ENCODE results near the gene TMED8.

TMED8 gene

GRCh38 chr14:77375973-77376770, 722 bp downstream of the TMED8 start:
- Histone ChIP-seq H3K9ac (peak overlapping the region; percentile 73), H3K27me3 (ENCODE audit: insufficient read depth, low read depth) (no peaks in the 10 kb centered on the region), H3K4me3 (IDR thresholded peaks at IDR 0.05; ENCODE audit: insufficient read depth, low read depth, low read length) (no peak overlapping the region), H3K4me1 (ENCODE audit: low read depth, poor library complexity, severe bottlenecking) (peaks cover 12% of the 10 kb centered on the region), H3K27ac (peak overlapping the region; percentile 58), H3K79me2 (ENCODE audit: insufficient read depth, low read depth) (no peaks in the 10 kb centered on the region), H3K36me3 (ENCODE audit: insufficient read depth) (no peaks in the 10 kb centered on the region), H4K20me1 (ENCODE audit: insufficient read depth) (no peaks in the 10 kb centered on the region), H3K4me2 (peak overlapping the region; percentile 66), H2AFZ (ENCODE audit: low read depth) (peak overlapping the region; percentile 94)
- TF ChIP-seq, protein P1, sequence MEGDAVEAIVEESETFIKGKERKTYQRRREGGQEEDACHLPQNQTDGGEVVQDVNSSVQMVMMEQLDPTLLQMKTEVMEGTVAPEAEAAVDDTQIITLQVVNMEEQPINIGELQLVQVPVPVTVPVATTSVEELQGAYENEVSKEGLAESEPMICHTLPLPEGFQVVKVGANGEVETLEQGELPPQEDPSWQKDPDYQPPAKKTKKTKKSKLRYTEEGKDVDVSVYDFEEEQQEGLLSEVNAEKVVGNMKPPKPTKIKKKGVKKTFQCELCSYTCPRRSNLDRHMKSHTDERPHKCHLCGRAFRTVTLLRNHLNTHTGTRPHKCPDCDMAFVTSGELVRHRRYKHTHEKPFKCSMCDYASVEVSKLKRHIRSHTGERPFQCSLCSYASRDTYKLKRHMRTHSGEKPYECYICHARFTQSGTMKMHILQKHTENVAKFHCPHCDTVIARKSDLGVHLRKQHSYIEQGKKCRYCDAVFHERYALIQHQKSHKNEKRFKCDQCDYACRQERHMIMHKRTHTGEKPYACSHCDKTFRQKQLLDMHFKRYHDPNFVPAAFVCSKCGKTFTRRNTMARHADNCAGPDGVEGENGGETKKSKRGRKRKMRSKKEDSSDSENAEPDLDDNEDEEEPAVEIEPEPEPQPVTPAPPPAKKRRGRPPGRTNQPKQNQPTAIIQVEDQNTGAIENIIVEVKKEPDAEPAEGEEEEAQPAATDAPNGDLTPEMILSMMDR (conservative IDR thresholded peaks at IDR 0.05; ENCODE audit: low read depth, low read length): no peak

DNA sequence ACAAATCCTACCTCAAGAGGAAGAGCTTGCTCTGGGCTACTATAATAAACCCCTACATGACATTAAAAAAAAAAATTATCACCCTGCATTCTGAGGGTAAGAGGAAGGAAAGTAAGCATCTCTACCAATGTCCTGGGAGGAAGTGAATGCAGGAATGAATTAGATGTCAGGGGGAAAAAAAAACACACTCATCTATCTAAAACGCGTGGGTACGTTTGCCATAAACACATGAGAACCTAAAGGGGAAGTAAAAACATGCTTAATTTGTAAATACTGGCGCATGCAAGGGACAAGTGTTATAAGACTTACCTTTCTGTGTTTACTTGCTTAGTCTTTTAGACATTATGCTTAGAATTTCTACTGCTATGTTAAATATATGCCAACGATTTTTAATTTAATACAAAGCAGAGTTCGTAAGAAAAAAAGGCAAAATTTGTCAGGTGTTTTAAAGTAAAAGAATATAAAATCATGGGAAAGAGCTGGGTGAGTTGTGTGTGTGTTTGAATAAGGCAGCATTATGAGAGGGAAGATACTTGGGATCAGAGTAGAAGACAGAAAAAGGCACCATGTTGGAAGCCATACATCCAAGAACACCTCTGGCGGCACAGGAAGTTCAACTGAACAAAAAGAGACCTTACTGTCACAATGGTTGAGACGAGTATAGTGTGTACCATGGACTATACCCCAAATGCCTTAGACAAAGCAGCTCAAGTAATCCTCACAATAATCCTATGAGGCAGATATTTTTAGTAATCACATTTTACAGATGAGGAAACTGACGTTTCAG, 1.5 kb downstream of the TMED8 start:
- no peaks in the 10 kb centered on the region for H3K79me2 ChIP-seq (ENCODE audit: insufficient read depth, low read depth)
- H4K20me1 ChIP-seq (ENCODE audit: insufficient read depth): no peaks in the 10 kb centered on the region
- no peak overlapping the region for H3K27ac ChIP-seq
- peaks cover 12% of the 10 kb centered on the region for H3K4me1 ChIP-seq (ENCODE audit: low read depth, poor library complexity, severe bottlenecking)
- no peak overlapping the region for H2AFZ ChIP-seq (ENCODE audit: low read depth)
- peak overlapping the region; percentile 73; the same call in 1 of the 2 replicates for H3K9ac ChIP-seq
- H3K4me2 ChIP-seq: peak overlapping the region; percentile 66
- H3K27me3 ChIP-seq (ENCODE audit: insufficient read depth, low read depth): no peaks in the 10 kb centered on the region
- TF ChIP-seq, protein P1 (conservative IDR thresholded peaks at IDR 0.05; ENCODE audit: low read depth, low read length): no peak
- H3K4me3 ChIP-seq (IDR thresholded peaks at IDR 0.05; ENCODE audit: insufficient read depth, low read depth, low read length): no peak overlapping the region
- H3K36me3 ChIP-seq (ENCODE audit: insufficient read depth): no peaks in the 10 kb centered on the region

- Histone ChIP-seq H3K9ac (no peak overlapping the region), H3K27me3 (ENCODE audit: insufficient read depth, low read depth) (no peaks in the 10 kb centered on the region), H3K27ac (no peak overlapping the region), H4K20me1 (ENCODE audit: insufficient read depth) (no peaks in the 10 kb centered on the region), H3K4me3 (IDR thresholded peaks at IDR 0.05; ENCODE audit: insufficient read depth, low read depth, low read length) (no peak overlapping the region), H3K79me2 (ENCODE audit: insufficient read depth, low read depth) (no peaks in the 10 kb centered on the region), H2AFZ (ENCODE audit: low read depth) (no peak overlapping the region), H3K4me1 (ENCODE audit: low read depth, poor library complexity, severe bottlenecking) (peaks cover 6% of the 10 kb centered on the region), H3K36me3 (ENCODE audit: insufficient read depth) (no peaks in the 10 kb centered on the region), H3K4me2 (no peak overlapping the region)
- TF ChIP-seq, protein P1 (conservative IDR thresholded peaks at IDR 0.05; ENCODE audit: low read depth, low read length): no peak
Observed at GRCh38 chr14:77372304-77372841, 4.5 kb downstream of the TMED8 start.

DNA sequence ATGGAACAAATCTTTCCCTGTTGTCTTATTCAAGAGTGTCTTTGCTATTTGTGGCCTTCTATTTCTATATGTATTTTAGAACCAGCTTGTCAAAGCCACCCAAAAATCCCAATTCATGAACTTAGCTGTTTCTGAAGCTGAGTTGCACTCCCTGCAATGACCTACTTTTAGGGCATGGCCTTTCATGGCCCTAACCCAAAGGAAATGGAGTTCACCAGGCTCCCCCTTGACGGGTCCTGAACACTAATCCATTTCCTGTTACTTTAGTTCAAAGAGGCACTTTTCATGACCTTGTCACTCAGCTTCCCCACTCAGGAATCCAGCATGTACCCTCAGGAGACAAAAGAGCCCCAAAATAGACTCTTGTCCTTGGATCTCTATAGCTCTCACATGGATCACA, 7.6 kb downstream of the TMED8 start:
- Histone ChIP-seq H3K4me3 (IDR thresholded peaks at IDR 0.05; ENCODE audit: insufficient read depth, low read depth, low read length) (no peak overlapping the region), H3K9ac (no peak overlapping the region), H3K4me1 (ENCODE audit: low read depth, poor library complexity, severe bottlenecking) (no peaks in the 10 kb centered on the region), H3K4me2 (no peak overlapping the region), H2AFZ (ENCODE audit: low read depth) (no peak overlapping the region), H3K27ac (no peak overlapping the region), H4K20me1 (ENCODE audit: insufficient read depth) (no peaks in the 10 kb centered on the region), H3K36me3 (ENCODE audit: insufficient read depth) (no peaks in the 10 kb centered on the region), H3K27me3 (ENCODE audit: insufficient read depth, low read depth) (no peaks in the 10 kb centered on the region), H3K79me2 (ENCODE audit: insufficient read depth, low read depth) (no peaks in the 10 kb centered on the region)
- TF ChIP-seq, protein P1 (conservative IDR thresholded peaks at IDR 0.05; ENCODE audit: low read depth, low read length): no peak
